HG02759 (cell line): Measurements from ENCODE around the gene LCE3A.
"Not testable (repeated sequence)": the region's sequence is repeated elsewhere in the genome, so short reads cannot be mapped to it uniquely, and the experiment has no call there.

Experiments used
- ATAC-seq: cut with Tn5 transposase; IDR thresholded peaks from one replicate; pipeline ENCODE4 v1.9.1; 2021; ENCODE audit warnings: mild to moderate bottlenecking, moderate library complexity; ENCODE audit not compliant: unreplicated experiment

The LCE3A gene, protein sequence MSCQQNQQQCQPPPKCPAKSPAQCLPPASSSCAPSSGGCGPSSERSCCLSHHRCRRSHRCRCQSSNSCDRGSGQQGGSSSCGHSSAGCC

DNA sequence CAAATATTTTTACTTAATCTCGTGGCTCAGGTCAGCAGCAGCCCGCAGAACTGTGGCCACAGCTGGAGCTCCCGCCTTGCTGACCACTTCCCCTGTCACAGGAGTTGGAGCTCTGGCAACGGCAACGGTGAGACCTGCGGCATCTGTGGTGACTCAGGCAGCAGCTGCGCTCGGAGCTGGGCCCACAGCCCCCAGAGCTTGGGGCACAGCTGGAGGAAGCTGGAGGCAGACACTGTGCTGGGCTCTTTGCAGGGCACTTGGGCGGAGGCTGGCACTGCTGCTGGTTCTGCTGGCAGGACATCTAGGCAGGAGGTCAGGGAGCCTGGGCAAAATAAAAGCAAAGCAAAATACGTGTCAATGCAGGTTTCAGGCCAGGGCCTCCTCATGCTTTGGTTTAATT is at the start of gene LCE3A:
Gene LCE3A (minus strand): TSS at position 301 of the 400 bp plus-strand sequence. CDS start 0 bp downstream, at position 301.
- ATAC-seq: no peak

DNA sequence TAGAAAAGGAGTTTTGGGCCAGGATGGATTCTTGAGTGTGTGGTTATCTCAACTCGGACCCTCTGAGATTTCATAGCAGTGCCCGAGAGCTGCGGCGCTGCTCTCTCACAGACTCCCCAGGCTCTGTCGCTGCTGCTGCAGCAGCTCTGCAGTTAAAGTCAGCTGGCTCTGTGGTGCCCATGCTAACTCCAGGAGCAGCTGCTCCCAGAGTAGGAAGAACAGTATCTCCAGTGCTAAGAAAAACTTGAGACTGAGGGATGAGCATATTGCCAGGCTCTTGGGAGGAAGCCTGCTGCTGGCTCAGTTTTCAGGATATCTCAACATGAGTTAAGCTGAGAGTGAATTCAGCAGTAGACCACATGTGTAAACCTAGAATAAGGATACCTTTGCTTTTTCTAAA is 44.7 kb upstream of the LCE3A start:
- no peak for ATAC-seq

DNA sequence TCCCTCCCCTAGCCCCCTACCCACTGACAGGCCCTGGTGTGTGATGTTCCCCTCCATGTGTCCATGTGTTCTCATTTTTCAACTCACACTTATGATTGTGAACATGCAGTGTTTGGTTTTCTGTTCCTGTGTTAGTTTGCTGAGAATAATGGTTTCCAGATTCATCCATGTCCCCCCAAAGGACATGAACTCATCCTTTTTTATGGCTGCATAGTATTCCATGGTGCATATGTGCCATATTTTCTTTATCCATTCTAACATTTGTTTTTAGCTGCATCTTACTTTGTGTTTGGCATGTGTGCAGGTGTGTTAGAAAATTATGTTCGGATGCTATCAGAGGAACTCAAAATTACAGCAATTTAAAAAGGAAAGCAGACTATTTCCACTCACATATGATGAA is 43.3 kb upstream of the LCE3A start:
- not testable (repeated sequence) for ATAC-seq

DNA sequence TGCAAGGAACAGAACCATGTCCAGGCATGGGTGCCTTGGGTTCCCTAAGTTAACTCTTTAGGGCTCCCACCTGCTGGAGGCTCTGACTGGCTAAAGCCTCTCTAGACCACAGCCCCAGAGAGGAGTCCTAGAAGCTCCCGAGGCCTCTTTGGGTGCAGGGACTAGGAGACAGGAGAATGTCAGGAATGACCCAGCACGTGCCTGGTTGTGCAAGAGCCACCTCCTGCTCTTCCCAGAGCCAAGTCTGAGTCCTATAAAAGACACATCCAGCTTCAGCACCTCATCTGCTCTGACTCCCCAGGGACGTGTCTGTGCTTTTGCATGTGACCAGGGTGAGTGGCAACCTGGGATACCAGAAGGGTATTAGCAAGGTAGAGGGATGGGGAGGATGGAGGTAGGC is 40.2 kb upstream of the LCE3A start, which contains the start of gene LCE2D:
Gene LCE2D (plus strand): TSS at position 283 of the 400 bp plus-strand sequence. CDS start 726 bp downstream, outside the sequence.
- ATAC-seq: no peak

DNA sequence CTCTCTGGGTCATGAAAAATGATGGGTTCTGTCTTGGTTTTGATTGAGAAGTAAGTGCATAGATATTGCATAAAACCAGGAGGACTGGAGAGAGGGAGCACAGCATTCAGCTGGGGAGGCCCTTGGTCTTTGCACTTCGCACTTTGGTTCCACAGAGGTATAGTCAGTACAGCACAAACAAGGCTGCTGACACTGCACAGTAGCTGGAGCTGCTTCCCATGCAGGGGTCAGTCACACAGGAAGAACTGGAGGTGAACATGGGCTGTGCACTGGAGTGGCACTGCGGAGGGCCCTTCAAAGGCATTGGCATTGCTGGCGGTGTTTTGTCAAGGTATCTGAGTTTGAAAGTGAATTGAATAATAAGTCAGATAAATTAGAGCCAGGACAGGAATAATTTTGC is 35.7 kb upstream of the LCE3A start:
- no peak for ATAC-seq

DNA sequence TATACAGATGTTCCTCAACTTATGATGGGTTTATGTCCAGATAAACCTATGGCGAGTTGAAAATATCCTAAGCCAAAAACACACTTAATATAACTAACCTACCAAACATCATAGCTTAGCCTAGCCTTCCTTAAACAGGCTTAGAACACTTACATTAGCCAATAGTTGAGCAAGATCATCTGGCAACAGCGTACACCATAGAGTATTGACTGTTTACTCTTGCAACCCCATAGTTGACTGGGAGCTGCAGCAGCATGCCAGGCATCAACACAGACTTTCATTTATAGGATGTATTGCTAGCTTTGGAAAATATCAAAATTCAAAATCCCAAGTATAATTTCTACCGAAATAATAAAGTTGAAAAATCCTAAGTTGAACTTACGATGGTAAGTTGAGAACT is 34.8 kb upstream of the LCE3A start:
- ATAC-seq: no peak

DNA sequence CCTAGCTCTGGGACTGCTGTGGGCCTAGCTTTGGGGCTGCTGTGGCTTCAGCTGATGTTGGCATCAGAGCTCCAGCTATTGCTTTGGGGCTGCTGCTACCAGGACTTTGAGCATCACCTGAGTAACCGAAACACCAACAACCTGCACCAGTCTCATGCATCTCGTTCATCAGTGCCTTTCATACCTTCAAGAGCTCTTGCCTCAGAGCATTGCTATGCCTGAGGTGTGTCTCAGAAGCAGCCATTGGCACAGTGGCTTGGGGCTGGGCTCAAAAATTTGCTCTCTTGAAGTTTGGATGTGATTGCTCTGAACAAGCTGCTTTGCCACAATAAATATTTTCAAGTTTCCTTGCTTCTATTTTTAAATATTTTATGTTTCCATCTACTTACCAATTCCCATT is 33.6 kb upstream of the LCE3A start:
- no peak for ATAC-seq

DNA sequence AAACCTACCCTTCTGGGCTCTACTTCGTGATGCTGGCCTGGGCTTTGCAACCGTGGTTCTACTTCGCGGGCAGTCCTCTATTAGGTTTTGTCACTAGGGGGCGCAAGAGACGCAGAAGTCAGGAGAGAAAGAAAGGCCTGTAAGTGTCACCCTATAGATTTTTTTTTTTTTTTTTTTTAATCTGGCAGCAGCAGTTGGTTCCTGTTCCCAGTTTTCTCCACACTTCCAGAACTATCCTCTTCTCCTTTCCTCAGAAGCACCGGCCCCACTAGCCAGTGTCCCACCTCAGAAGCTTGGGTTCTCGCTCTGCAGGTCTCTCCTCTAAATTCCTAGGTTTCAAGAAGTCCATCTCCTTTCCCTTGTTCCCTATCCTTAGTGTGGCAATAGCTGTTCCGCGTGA is 31.2 kb upstream of the LCE3A start:
- no peak for ATAC-seq

DNA sequence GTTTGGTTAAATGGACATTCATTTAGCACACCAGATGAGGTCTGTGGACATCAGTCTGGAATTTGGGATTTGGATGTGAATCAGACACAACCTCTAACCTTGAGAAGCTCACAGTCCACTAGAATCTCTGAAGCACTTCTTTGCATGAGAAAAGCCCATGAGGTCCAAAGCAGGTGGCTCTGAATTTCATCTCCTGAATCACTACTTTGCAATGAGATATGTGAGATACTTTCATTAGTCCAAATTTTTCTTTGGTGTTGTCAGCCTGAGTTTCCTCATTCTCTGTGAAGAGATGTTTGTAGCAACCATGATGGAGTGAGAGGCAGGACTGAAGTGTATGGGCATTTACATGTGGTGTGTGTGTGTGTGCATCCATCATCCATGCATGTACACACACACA is 23.8 kb upstream of the LCE3A start:
- ATAC-seq: no peak

DNA sequence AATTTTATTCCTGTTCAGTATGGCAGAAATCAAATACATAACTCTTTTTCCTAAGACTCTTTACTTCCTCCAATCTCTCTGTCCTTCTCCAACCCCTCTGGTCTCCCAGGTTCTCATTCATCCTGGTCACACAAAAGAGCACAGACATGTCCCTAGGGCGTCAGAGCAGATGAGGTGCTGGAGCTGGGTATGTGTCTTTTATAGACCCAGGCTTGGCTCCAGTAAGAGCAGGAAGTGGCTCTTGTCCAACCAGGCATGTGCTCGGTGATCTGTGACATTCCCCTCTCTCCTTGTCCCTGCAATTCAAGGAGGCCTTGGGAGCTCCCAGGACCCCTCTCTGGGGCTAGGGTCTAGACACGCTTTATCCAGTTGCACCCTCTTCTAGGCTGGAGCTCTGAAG is 22.2 kb upstream of the LCE3A start:
- no peak for ATAC-seq

DNA sequence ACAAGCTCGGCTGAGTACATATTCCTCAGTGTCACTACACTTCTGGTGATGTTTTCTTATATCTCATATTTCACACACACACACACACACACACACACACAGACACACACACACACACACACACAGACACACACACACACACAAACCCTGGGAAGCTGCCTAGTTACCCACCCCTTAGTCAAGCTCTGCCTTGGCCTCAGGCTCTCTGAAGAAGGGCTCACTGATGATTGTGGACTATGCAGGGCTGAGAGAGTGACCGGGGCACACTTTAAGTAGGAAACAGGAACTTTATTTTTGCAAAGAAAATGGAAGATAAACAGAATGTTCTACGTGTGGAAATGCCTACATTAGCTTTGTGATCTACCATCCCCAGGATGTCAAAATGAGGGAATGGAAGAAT is 21.0 kb upstream of the LCE3A start:
- ATAC-seq: no peak

DNA sequence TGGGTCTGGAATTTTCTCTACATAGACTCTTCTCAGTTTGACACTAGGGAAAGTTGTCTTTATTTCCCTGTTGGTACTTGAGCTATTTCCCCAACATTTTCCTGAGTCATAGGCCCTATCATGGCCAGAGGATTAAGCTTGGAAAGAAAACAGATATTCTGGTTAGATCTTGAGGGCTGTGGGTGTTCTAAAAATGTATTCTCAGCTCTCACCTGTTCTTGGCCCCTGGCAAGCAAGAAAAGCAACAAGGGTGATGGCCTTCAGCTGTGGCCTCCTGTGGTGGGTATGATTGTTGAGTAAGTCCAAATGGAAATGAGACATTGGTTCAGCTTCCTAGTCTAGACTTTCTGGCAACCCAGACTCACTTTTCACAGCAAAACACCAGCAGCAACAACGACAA is 17.4 kb upstream of the LCE3A start:
- no peak for ATAC-seq

DNA sequence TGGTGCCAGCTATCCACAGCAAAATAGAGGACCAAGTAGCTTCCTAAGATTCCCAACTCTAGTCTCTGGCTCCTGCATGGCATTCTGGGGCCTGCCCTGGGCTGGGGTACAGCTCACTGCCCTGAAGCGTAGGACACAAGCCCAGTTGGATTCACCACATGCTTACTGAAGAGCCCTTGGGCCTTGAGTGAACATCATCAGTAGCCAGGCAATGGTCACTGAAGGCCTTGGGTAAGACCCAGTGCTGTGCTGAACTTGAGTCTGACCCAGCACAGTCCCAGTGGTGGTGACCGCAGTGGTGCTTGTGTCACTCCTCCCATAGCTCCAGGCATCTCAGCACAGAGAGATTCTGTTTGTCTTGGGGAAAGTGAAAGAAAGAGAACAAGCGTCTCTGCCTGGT is 7.7 kb upstream of the LCE3A start:
- no peak for ATAC-seq

DNA sequence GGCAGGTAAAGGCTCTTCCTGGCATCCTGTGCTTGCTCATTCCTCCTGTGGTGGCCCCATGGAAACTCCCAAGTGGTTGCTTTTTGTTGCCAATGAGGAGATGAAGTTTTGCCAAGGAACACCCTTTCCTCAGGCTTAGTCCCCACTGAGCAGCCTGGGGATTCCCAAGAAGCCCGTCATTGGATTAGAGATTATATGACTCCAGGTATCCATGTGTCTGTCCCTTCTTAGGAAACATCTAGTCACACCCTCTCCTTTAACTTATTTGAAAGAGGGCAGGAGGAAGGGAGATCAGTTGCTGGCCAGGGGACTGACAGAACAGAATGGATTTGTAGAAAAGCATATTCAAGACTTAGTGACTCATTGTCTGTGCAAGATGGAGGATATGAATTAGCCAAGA is 3.8 kb upstream of the LCE3A start:
- no peak for ATAC-seq

DNA sequence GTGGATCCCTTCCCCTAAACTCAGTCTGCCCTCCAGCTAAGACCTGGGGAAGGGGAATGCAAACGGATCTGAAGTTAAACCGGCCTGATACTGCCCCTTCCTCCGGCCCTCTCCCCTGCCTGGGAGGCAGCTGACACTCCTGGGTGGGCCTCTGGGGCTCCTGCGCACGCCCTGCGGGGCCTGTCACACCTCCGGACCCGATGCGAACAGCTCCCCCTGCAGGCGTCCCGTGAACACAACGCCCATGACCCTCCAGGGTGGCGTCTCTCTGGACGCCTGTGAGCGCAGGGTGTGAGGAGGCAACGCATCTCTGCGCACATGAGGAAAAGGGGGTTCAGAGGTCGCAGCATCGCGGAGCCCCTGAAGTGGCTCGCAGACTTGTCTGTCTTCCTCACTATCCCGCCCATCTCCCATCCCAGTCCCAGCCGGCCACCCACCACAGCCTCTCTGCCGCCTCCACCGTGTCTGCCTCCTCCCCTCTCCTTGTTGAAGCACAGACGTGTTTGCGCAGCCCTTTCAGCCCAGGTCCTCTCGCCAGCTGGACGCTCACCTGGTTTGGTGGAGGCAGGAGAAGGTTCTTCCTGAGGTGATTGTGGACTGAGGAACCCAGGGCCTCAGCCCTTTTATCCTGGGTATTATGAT is 421 bp upstream of the LCE3A start:
- ATAC-seq: no peak

DNA sequence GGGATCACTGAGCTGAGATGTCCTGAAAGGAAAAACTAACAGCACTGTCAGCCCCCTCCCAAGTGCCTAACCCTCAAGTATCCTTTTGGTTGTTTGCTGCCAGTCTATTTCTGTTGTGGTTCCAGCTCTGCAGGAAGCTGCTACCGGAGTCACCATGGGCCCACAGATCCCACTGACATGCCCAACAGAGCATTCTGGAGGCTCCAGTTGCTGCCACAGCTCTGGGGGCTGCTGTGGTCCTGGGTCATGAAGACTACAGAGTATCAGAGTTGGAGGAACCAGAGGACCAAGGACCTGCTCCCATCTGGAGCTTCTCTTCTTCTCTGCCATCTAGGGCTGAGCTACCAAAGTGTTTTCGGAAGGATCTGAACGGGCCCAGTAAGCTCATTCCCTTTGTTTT is 910 bp downstream of the LCE3A start:
- ATAC-seq: no peak

DNA sequence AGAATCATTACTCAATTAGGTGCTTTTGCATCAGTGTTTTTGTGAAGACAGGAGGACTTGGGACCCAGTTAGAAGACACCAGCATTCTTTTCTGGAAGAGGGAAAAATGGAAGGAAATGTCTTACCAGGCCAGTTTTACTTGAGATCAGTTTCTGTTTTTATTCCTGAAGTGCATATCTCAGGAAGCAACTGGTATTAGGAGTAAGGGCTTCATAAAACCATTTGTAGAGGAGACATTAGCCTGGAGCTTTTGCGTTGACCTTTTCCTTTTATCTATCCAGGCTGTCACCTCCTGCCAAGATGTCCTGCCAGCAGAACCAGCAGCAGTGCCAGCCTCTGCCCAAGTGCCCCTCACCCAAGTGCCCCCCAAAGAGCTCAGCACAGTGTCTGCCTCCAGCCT is 9.4 kb downstream of the LCE3A start, which contains the start of gene LCE3B:
Gene LCE3B (plus strand): TSS at position 301 of the 400 bp plus-strand sequence. CDS start 0 bp downstream, at position 301.
- no peak for ATAC-seq

DNA sequence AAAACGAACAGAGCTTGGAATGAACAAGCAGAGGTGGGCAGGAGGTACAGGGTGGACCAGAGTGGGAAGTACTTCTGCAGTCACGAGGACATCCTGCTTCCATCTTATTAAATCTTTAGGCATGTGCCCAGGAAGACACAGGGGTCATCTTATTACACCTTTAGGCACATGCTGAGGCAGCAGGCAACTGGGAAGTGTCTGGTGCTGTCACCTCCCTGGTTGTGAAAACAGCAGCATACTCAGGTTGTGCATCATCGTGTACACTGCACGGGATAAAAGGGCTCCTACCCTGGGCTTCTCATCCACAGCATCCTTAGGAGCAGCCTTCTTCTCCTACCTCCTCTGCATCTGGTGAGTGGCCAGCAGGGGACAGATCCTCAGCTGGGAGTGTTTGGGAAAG is 23.0 kb downstream of the LCE3A start, which contains the start of gene LCE3C:
Gene LCE3C (plus strand): TSS at position 301 of the 400 bp plus-strand sequence. CDS start 498 bp downstream, outside the sequence.
- ATAC-seq: no peak

DNA sequence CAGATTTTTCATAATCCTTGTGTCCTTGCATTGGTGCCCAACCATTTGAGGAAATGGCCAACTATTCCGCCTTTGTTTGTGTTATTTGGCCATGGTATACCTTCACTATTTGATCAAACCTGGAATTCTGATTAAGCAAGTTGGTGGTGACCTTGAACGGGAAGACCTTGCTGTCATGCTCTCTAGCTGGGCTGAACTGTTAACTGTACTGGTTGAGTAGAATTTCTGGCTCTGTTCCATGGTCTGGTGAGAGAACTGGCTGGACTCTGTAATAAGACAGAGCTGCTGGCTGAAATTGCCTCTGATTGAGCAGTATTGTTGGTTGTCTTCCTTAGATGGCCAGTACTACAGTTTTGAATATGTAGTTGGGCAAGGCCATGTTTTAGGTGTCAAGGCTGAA is 25.9 kb downstream of the LCE3A start:
- ATAC-seq: no peak

DNA sequence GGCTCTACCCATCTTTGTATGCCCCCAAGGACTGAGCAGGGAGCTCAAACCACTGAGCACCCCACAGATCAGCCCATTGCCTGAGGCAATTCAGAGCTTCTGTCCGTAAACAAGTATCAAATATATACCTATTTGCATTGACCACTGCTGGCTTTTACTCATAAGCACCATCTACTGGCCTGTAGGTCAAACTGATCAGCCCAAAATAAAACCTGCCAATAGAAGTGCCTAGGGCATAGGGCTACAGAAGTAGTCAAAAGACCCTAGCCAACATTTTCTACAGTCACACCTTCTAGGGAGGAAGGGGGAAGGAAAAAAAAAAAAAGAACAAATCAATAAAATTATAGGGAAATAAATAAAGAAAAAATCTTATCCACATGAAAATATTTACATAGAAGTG is 37.3 kb downstream of the LCE3A start:
- ATAC-seq: no peak

DNA sequence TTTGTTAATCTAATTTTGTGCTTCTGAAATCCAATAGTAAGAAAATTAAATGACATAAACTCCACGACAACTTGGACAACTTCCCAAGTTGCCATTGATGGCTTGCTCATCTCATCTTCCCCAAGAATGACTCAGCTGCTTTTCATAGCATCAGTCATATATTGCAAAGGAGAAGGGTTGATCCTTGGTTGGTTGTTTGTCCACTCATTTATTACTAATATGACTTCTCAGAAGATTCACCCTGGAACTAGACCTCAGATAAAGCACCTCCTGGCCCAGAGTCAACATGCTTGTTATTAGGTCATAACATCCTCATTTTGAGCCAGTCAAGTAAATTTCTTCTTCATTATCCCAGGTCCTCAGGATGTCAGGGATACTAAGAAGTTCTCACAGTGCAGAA is 40.3 kb downstream of the LCE3A start:
- ATAC-seq: no peak

DNA sequence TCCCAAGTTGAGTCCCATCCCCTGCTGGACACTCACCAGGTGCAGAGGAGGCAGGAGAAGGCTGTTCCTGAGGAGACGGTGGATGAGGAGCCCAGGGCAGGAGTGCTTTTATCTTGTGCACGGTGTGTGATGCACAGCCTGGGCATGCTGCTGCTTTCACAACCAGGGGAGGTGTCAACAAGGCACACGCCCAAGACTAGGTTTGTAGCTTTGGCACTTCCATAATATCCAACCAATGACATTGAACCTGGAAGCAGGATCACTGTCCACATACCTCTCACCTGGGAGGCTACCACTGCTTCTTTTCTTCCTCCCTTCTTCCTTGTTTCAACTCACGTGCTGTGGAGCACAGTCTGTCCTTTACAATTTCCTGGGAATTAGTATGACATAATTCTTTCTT is 42.5 kb downstream of the LCE3A start, which contains the start of gene LCE3D:
Gene LCE3D (minus strand): TSS at position 84 of the 400 bp plus-strand sequence. CDS start 580 bp downstream, outside the sequence.
- no peak for ATAC-seq

DNA sequence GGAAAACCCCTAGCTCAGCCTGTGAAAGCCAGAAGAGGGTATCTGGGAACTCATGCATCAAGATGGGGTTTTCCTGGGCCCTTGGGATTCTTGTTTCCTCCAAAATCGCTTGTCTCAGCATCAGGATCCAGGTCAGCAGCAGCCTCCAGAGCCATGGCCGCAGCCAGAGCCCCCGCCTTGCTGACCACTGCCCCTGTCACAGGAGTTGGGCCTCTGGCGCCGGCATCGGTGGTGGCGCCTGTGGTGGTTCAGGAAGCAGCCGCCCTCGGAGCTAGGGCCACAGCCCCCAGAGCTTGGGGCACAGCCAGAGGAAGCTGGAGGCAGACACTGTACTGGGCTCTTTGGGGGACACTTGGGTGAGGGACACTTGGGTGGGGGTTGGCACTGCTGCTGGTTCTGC is 43.4 kb downstream of the LCE3A start:
- not testable (repeated sequence) for ATAC-seq
